Suppressor macrophage treated with lipopolysaccharide for 1 hour (primary cell): Measurements from ENCODE around the gene ASXL2.

Experiments used
- DNase-seq, 3 donors: peaks; one replicate each; pipeline ENCODE4 v3.0.0-alpha.2; 2020 to 2022

The ASXL2 gene

GRCh38 chr2:25684577-25685473 lies 193.5 kb downstream of the ASXL2 start:
- DNase-seq, result no peak
